Erythroblast (primary cell): Measurements from ENCODE around the gene PLB1.

Source experiments
- GATA1 ChIP-seq: IDR thresholded peaks from 2 replicates; pipeline ENCODE4 v1.6.1; 2011; ENCODE audit warnings: low read depth, mild to moderate bottlenecking, control low read depth, low read length, moderate library complexity
- POLR2A ChIP-seq: IDR thresholded peaks from 2 replicates; pipeline ENCODE4 v1.6.1; 2011; ENCODE audit warnings: mild to moderate bottlenecking, low read length

DNA sequence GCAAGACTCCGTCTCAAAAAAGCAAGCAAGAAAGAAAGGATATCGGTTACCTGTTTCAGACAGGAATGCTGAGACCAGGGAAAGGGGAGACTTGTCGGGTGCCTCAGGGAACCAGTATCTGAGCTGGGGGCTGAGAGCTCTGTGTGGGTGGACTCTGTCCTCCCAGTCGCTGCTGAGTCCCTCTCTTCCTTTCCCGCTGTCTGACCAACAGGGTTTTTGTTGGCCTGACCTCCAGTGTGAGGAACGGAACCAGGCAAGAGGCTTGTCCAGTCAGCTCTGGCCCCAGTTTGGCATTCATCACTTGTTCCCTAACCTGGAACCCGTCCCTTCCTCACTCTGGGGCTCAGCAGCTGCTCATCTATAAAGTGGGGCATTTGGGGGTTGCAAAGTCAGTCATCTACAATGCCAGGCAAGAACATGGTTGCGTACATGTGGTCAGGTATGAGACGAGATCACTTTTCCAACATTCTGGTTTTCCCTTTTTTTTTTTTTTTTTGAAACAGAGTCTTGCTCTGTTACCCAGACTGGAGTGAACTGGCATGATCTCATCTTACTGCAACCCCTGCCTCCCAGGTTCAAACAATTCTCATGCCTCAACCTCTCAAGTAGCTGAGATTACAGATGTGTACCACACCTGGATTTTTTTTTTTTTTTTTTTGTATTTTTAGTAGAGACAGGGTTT is 116.4 kb downstream of the PLB1 start:
- TF ChIP-seq POLR2A = no peak
- no peak for TF ChIP-seq GATA1
